Caco-2 (cell line): Measurements from ENCODE around the gene SASH3. TPM values are rescaled to one million over a fixed set of nuclear protein-coding genes. Genes with fewer than 3 reads are reported as not detected.

Source experiments
- BruUV-seq: library from RNA; stranded (reverse); fragments of 400-500 nt; replicated peaks from 2 replicates; lab custom pipeline; 2021; lab: Mats Ljungman, UMichigan
- CTCF ChIA-PET: fragments of 300-600 bp; sonication (Branson Sonifier 250); formaldehyde crosslinking; loops from one replicate; lab custom pipeline; 2022; ENCODE audit warnings: antibody characterized with exemption; lab: Charles Lee
- POLR2A ChIA-PET: fragments of 300-600 bp; sonication (Branson Sonifier 250); formaldehyde crosslinking; loops from one replicate; lab custom pipeline; 2022; ENCODE audit warnings: antibody characterized with exemption; lab: Charles Lee
- DNase-seq, 2 experiments: peaks; one replicate each; pipeline versions ENCODE4 v3.0.0 to v3.0.0-alpha.2; 2020 to 2022
- H3K27me3 ChIP-seq: replicated peaks from 2 replicates; pipeline ENCODE4 v1.6.0; 2011; ENCODE audit warnings: low read length; ENCODE audit not compliant: control insufficient read depth, insufficient read depth
- H3K36me3 ChIP-seq: 2 replicates; pipeline ENCODE4 v1.5.1; 2011; ENCODE audit warnings: low read length; ENCODE audit not compliant: control insufficient read depth, insufficient read depth
- H3K4me1 ChIP-seq: fragments of 250-450 bp; sonication (Bioruptor Pico); 2 replicates; pipeline ENCODE4 v1.5.1; 2020; ENCODE audit warnings: mild to moderate bottlenecking
- H3K4me3 ChIP-seq: 2 replicates; pipeline ENCODE4 v1.5.1; 2011; ENCODE audit warnings: low read depth, mild to moderate bottlenecking, control low read depth, low read length
- H3K9me3 ChIP-seq: fragments of 250-450 bp; sonication (Bioruptor Pico); 2 replicates; pipeline ENCODE4 v1.5.1; 2020; ENCODE audit warnings: mild to moderate bottlenecking, moderate library complexity
- H3K27ac Mint-ChIP-seq: one replicate; pipeline ENCODE4 v1.8.0; 2022; ENCODE audit warnings: mixed read lengths; ENCODE audit not compliant: unreplicated experiment
- H3K27me3 Mint-ChIP-seq: one replicate; pipeline ENCODE4 v1.8.0; 2022; ENCODE audit warnings: mixed read lengths; ENCODE audit not compliant: insufficient read depth, unreplicated experiment
- H3K36me3 Mint-ChIP-seq: one replicate; pipeline ENCODE4 v1.8.0; 2022; ENCODE audit warnings: mild to moderate bottlenecking, mixed read lengths; ENCODE audit not compliant: insufficient read depth, unreplicated experiment
- H3K4me1 Mint-ChIP-seq: one replicate; pipeline ENCODE4 v1.8.0; 2022; ENCODE audit warnings: low read depth, mixed read lengths; ENCODE audit not compliant: unreplicated experiment
- H3K4me3 Mint-ChIP-seq: one replicate; pipeline ENCODE4 v1.8.0; 2022; ENCODE audit warnings: mild to moderate bottlenecking, moderate library complexity, mixed read lengths; ENCODE audit not compliant: unreplicated experiment
- H3K9me3 Mint-ChIP-seq: one replicate; pipeline ENCODE4 v1.8.0; 2022; ENCODE audit warnings: mixed read lengths; ENCODE audit not compliant: unreplicated experiment
- intact Hi-C: fragments of 100-400 bp; cut with micrococcal nuclease; formaldehyde crosslinking; loops from one replicate; pipeline ENCODE4 v1.10.0; 2022; ENCODE audit not compliant: unreplicated experiment
- total RNA-seq: library from RNA; stranded (reverse); gene quantifications from 2 replicates; pipeline ENCODE4 v1.2.3, GENCODE V29; 2022
- TF ChIP-seq, protein P1 (sequence below), 2 experiments: fragments of 200-600 bp in 1 of 2; IDR thresholded peaks; 1 replicate in 1 of 2; 2 replicates in 1 of 2; pipeline versions ENCODE4 v1.5.1 to v1.8.0; 2011 to 2022; ENCODE audit warnings: antibody characterized with exemption in 1 of 2, control low read depth in 1 of 2, inconsistent platforms in 1 of 2, low read depth in 1 of 2, low read length in 1 of 2, mild to moderate bottlenecking in 1 of 2, moderate library complexity in 1 of 2; ENCODE audit not compliant: insufficient read depth in 1 of 2, severe bottlenecking in 1 of 2, unreplicated experiment in 1 of 2

The SASH3 gene
- total RNA-seq, 1 experiment from 2014 or later, result not detected

GRCh38 chrX:129793604-129794191 lies 13.9 kb downstream of the SASH3 start:
- Histone ChIP-seq H3K9me3 (no peaks in the 10 kb centered on the region), H3K4me1 (no peaks in the 10 kb centered on the region), H3K4me3 (no peak overlapping the region), H3K27me3 (no peaks in the 10 kb centered on the region), H3K36me3 (no peaks in the 10 kb centered on the region)
- no peaks in the 10 kb centered on the region for H3K9me3 Mint-ChIP-seq
- no peaks in the 10 kb centered on the region for H3K27me3 Mint-ChIP-seq
- DNase-seq, result no peak
- no peaks in the 10 kb centered on the region for H3K36me3 Mint-ChIP-seq
- BruUV-seq, result no TSS peak
- H3K4me3 Mint-ChIP-seq, result no peak overlapping the region
- no peaks in the 10 kb centered on the region for H3K4me1 Mint-ChIP-seq
- H3K27ac Mint-ChIP-seq, result no peak overlapping the region
- ChIA-PET POLR2A (no interaction called here), CTCF (no interaction called here)
- TF ChIP-seq, protein P1, sequence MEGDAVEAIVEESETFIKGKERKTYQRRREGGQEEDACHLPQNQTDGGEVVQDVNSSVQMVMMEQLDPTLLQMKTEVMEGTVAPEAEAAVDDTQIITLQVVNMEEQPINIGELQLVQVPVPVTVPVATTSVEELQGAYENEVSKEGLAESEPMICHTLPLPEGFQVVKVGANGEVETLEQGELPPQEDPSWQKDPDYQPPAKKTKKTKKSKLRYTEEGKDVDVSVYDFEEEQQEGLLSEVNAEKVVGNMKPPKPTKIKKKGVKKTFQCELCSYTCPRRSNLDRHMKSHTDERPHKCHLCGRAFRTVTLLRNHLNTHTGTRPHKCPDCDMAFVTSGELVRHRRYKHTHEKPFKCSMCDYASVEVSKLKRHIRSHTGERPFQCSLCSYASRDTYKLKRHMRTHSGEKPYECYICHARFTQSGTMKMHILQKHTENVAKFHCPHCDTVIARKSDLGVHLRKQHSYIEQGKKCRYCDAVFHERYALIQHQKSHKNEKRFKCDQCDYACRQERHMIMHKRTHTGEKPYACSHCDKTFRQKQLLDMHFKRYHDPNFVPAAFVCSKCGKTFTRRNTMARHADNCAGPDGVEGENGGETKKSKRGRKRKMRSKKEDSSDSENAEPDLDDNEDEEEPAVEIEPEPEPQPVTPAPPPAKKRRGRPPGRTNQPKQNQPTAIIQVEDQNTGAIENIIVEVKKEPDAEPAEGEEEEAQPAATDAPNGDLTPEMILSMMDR (IDR thresholded peaks at IDR 0.05; ENCODE audit: insufficient read depth in 1 of 2, low read depth in 1 of 2, low read length in 1 of 2, severe bottlenecking in 1 of 2, unreplicated experiment in 1 of 2), result no peak
- intact Hi-C loops, result no loop called here

GRCh38 chrX:129795584-129795983 lies 15.8 kb downstream of the SASH3 start:
- H3K9me3 Mint-ChIP-seq, result no peaks in the 10 kb centered on the region
- H3K36me3 Mint-ChIP-seq, result no peaks in the 10 kb centered on the region
- no peaks in the 10 kb centered on the region for H3K36me3 ChIP-seq
- intact Hi-C loops, result no loop called here
- ChIA-PET CTCF (no interaction called here), POLR2A (no interaction called here)
- H3K4me3 ChIP-seq, result no peak overlapping the region
- no peak overlapping the region for H3K4me3 Mint-ChIP-seq
- no peak overlapping the region for H3K27ac Mint-ChIP-seq
- no peaks in the 10 kb centered on the region for H3K27me3 Mint-ChIP-seq
- H3K9me3 ChIP-seq, result no peaks in the 10 kb centered on the region
- no peaks in the 10 kb centered on the region for H3K4me1 ChIP-seq
- TF ChIP-seq, protein P1 (IDR thresholded peaks at IDR 0.05; ENCODE audit: insufficient read depth in 1 of 2, low read depth in 1 of 2, low read length in 1 of 2, severe bottlenecking in 1 of 2, unreplicated experiment in 1 of 2), result no peak
- no TSS peak for BruUV-seq
- no peaks in the 10 kb centered on the region for H3K27me3 ChIP-seq
- H3K4me1 Mint-ChIP-seq, result no peaks in the 10 kb centered on the region
- DNase-seq, result no peak

GRCh38 chrX:129797251-129797906 lies 17.6 kb downstream of the SASH3 start:
- Mint-ChIP-seq H3K4me1 (no peaks in the 10 kb centered on the region), H3K4me3 (no peak overlapping the region), H3K36me3 (no peaks in the 10 kb centered on the region), H3K27ac (no peak overlapping the region), H3K9me3 (no peaks in the 10 kb centered on the region), H3K27me3 (no peaks in the 10 kb centered on the region)
- H3K36me3 ChIP-seq, result no peaks in the 10 kb centered on the region
- no peaks in the 10 kb centered on the region for H3K27me3 ChIP-seq
- CTCF ChIA-PET, result no interaction called here
- POLR2A ChIA-PET, result no interaction called here
- H3K4me3 ChIP-seq, result no peak overlapping the region
- H3K9me3 ChIP-seq, result no peaks in the 10 kb centered on the region
- no TSS peak for BruUV-seq
- intact Hi-C loops, result no loop called here
- TF ChIP-seq, protein P1 (IDR thresholded peaks at IDR 0.05; ENCODE audit: insufficient read depth in 1 of 2, low read depth in 1 of 2, low read length in 1 of 2, severe bottlenecking in 1 of 2, unreplicated experiment in 1 of 2), result no peak
- H3K4me1 ChIP-seq, result no peaks in the 10 kb centered on the region
- DNase-seq, result no peak
